ENCODE results near the gene RIMOC1.

RIMOC1 gene

GRCh38 chr5:41903892-41904799 lies at the start of gene RIMOC1:
Gene RIMOC1 (plus strand): TSS chr5:41904344. CDS start chr5:41904368, 24 bp downstream.
- peak; percentile 91 to 93 for DNase-seq (ENCODE audit: low read depth in 2 of 2)

- DNase-seq (ENCODE audit: low read depth in 2 of 2): peak in 1 of 2 donors; percentile 24
Observed at GRCh38 chr5:41856644-41857491, 47.3 kb upstream of the RIMOC1 start.

- DNase-seq (ENCODE audit: low read depth in 2 of 2): no peak
Observed at GRCh38 chr5:41857989-41858388, 46.2 kb upstream of the RIMOC1 start.

- DNase-seq (ENCODE audit: low read depth in 2 of 2): no peak
Observed at GRCh38 chr5:41858890-41859289, 45.3 kb upstream of the RIMOC1 start.

- no peak for DNase-seq (ENCODE audit: low read depth in 2 of 2)
Observed at GRCh38 chr5:41863871-41864486, 40.2 kb upstream of the RIMOC1 start.

GRCh38 chr5:41869151-41869723 lies 34.9 kb upstream of the RIMOC1 start:
- DNase-seq (ENCODE audit: low read depth in 2 of 2): no peak

GRCh38 chr5:41869724-41870626 lies 34.2 kb upstream of the RIMOC1 start, which contains the start of gene OXCT1:
Gene OXCT1 (minus strand): TSS chr5:41870425. CDS start chr5:41870358, 67 bp downstream.
- peak; percentile 82 to 88 for DNase-seq (ENCODE audit: low read depth in 2 of 2)

- DNase-seq (ENCODE audit: low read depth in 2 of 2): no peak
Observed at GRCh38 chr5:41870627-41871048, 33.5 kb upstream of the RIMOC1 start.

GRCh38 chr5:41871852-41872251 lies 32.3 kb upstream of the RIMOC1 start:
- DNase-seq (ENCODE audit: low read depth in 2 of 2): no peak

- DNase-seq (ENCODE audit: low read depth in 2 of 2): no peak
Observed at GRCh38 chr5:41874512-41875060, 29.6 kb upstream of the RIMOC1 start.

GRCh38 chr5:41875121-41875520 lies 29.0 kb upstream of the RIMOC1 start:
- no peak for DNase-seq (ENCODE audit: low read depth in 2 of 2)

- no peak for DNase-seq (ENCODE audit: low read depth in 2 of 2)
Observed at GRCh38 chr5:41876678-41877077, 27.5 kb upstream of the RIMOC1 start.

GRCh38 chr5:41877408-41877807 lies 26.7 kb upstream of the RIMOC1 start:
- DNase-seq (ENCODE audit: low read depth in 2 of 2): no peak

GRCh38 chr5:41878173-41878572 lies 26.0 kb upstream of the RIMOC1 start:
- no peak for DNase-seq (ENCODE audit: low read depth in 2 of 2)

- DNase-seq (ENCODE audit: low read depth in 2 of 2): no peak
Observed at GRCh38 chr5:41878643-41879478, 25.3 kb upstream of the RIMOC1 start.

- no peak for DNase-seq (ENCODE audit: low read depth in 2 of 2)
Observed at GRCh38 chr5:41882765-41883164, 21.4 kb upstream of the RIMOC1 start.

GRCh38 chr5:41883243-41883642 lies 20.9 kb upstream of the RIMOC1 start:
- DNase-seq (ENCODE audit: low read depth in 2 of 2): no peak

GRCh38 chr5:41883936-41884335 lies 20.2 kb upstream of the RIMOC1 start:
- no peak for DNase-seq (ENCODE audit: low read depth in 2 of 2)

GRCh38 chr5:41885286-41885685 lies 18.9 kb upstream of the RIMOC1 start:
- no peak for DNase-seq (ENCODE audit: low read depth in 2 of 2)
